HG03342 (cell line): ENCODE measurements around the gene NOS1AP.
"Not testable (repeated sequence)": the region's sequence is repeated elsewhere in the genome, so short reads cannot be mapped to it uniquely, and the experiment has no call there.

Source experiments
- ATAC-seq: cut with Tn5 transposase; IDR thresholded peaks from one replicate; pipeline ENCODE4 v1.9.1; 2021; ENCODE audit warnings: mild to moderate bottlenecking, moderate library complexity; ENCODE audit not compliant: unreplicated experiment

The NOS1AP gene

DNA sequence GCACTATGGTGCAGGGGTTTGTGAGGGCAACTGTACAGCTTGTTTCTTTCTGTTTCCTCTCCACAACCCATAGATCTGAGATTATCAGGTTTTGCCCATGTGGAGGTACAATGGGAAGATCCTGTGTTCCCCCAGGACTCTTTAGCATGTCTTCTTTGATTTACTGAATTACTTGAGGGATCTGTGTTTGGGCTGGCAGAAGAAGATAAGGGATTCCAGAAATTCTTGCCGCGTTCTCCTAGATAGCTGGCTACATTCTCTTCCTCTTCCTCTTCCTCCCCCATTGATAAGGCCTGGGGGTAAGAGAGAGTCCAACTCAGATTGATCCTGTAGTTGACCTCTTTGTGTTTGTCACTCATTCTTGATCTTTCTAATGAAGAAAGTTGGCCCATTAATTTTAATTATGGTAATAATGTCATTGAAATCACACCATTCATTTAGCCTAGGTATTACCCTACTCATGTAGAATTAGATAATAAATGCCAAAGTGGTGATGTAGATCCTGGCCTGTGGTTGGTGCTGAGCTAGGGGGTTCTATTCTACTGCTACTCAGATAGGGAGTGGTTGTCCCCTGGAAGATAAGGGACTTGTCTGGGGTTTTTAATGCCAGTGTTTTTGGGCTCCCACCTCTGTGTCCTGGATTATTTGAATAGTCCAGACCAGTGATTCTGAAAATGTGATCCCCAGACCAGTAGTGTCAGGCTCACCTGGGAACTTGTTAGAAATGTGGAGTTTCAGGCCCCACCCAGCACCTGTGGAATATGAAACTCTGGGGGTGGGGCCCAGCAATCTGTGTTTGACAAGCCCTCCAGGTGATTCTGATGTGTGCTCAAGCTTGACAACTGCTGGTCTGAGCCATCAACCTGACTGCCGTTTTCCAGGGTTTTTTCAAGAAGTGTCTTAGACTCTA, 122.2 kb downstream of the NOS1AP start:
- no peak for ATAC-seq

DNA sequence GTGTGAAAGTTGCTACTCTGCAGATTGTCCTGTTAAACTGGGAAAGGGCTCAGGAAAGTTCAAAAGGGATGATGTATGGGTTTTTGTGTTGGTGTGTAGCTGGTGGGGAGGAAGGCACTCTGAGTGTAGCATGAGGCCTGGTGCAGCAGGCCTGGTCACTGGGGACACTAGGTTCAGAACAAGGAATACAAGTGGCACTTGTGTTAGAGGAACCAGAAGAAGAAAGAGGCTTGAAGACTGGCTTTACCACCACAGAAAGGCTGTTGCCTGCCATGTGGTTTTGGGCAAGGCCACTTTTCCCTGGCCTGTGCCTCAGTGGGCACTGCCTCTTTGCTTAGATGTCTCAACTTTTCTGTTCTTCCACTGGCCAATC, 122.8 kb downstream of the NOS1AP start:
- no peak for ATAC-seq

- ATAC-seq, result no peak
Measured at GRCh38 chr1:162192763-162193162, 123.3 kb downstream of the NOS1AP start.

GRCh38 chr1:162193221-162193620, 123.7 kb downstream of the NOS1AP start:
- ATAC-seq, result no peak

GRCh38 chr1:162193815-162194214, 124.3 kb downstream of the NOS1AP start:
- no peak for ATAC-seq

DNA sequence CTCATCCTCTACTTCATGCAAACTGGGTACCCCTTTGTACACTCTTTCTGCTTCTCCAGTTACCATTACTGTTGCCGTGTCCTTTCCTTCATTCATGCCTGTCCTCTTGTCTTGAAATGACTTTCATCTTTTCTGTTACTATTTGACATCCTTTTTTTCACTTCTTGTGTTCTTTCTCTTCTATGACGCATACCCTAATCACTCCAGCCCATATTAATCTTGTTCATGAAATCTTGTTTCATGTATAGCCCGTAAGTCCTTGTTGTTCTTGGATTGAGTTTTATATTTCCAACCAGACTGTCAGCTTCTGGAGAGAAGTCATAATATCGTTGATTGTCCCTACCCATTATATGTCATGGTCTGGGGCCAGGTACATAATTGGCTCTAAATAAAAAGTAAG, 126.1 kb downstream of the NOS1AP start:
- no peak for ATAC-seq

- ATAC-seq, result no peak
Measured at GRCh38 chr1:162196387-162196786, 126.9 kb downstream of the NOS1AP start.

DNA sequence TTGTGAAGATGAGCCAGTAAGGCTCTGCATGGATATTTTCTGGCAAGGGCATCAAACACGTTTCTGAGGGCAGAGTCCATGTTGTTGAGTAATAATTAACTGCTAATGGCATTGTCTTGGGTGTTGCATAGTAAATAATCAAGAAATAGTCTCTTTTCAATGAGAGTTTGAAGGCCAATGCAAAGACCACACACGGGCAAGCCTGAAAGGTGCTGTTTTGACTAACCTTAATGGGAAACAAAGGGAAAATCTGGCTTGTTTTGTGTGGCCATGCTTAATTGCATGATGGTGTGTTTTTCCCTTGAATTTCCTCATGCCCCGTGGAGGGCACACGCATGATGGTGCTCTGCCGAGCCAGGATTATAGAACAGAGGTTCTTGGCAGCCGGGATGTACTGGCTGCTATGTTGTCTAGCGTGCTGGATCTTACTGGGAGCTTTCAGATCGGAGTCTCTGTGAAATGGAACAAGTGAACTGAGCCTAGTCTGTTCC, 127.6 kb downstream of the NOS1AP start:
- no peak for ATAC-seq

- no peak for ATAC-seq
Measured at GRCh38 chr1:162197615-162198421, 128.3 kb downstream of the NOS1AP start.

DNA sequence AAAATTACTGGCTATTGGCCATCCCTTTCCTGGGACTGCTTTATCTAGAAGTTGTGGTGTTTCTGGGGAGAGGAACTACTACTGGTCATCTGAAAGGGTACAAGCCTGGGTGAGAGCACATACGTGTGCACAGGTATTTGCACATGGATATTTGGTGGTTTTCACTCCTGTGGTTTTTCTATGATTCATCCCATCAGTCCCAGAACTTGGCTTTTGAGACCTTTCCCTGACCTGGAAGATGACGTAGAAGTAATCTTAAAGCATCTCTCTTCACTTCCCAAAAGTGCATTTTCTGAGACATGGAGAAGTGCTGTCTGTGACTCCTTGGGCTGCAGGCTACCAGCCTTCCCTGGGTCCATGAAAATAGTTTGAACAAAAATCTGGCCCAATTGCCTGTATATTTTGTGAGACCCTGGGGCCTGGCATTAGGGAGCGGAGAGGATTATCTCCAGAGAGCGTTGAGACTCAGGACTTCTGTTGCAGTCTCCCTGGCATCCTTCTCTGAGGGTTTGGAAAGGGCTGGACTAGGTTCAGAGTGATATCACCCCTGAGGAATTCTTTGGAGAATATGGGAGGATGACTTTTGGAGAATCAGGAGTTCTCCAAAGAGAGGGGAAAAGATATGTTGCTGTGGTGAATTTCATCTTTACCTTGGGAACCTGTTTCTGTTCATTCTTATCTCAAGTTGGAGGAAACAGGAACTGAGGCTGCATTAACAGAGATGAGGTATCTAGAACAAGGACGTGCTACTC, 130.8 kb downstream of the NOS1AP start:
- ATAC-seq, result no peak

- not testable (repeated sequence) for ATAC-seq
Measured at GRCh38 chr1:162201062-162201461, 131.6 kb downstream of the NOS1AP start.

DNA sequence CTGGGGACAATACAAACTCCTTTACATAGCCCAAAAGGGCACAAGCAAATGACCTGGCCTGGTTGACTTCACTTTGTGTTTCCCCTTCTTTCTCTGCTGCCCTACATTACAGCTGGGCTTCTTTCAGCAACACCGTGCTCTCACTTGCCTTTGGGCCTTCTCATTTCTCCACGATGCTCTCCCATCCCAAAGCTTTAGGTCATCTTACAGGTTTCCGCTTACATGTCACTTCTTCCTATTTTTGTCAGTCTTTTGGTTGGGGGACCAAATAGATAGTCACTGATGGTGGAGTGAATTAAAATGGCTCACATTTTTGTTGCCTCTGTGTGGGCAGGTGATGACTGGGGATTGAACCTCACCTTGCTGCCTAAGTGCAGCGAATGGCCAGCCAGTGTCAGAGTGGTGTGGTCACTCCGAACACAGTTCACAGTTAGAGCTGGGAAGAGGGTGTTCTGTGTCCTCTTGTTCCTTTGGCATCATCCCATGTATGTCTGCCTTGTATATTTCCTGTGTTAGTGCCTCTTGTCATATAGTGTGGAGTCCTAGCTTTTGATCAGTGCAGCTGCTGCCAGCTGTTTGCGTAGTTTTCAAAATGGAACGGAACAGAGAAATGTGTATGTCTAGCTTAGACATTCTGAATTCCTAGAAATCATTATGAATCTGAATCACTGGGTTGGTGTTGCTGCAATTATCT, 134.8 kb downstream of the NOS1AP start:
- ATAC-seq, result no peak

GRCh38 chr1:162204823-162205155, 135.3 kb downstream of the NOS1AP start:
- no peak for ATAC-seq

- ATAC-seq, result no peak
Measured at GRCh38 chr1:162206300-162206699, 136.8 kb downstream of the NOS1AP start.

- no peak for ATAC-seq
Measured at GRCh38 chr1:162206749-162207635, 137.5 kb downstream of the NOS1AP start.

DNA sequence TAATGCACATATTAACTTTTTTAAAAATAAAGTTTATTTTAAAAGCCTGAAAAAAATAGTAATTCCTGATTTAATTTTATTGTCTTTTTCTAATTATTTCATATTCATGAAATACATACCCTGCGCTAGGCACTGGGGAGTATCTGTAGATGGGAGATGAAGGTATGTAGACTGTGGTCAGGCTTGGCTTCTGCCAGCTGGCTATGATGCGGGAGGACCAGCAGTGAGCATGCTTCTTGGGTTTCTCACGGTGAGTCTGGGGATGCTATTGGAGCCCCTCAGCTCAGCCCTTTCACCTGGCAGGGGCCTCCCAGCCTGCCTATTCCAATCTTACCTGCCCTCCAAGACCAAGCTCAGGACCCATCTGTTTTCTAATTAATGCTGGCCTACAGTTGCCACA, 138.4 kb downstream of the NOS1AP start:
- ATAC-seq, result no peak

DNA sequence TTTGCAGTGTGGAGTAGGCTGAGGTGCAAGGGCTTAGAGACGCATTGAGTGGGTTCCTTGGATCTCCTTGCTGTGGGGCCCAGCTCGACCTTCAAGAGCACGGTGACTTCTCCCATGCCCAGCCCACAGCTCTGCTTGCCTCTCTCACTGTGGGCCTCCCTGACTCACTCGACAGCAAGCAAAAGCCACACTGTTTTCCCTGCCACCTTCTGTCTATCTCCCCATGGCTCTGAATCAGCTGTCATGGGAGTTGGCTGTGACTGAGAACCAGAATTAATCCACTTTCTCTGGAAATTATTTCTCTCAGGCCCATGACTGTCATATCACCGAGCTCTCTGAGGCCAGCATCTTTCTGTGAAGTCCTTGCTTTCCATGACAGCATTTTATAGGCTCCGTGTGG, 140.7 kb downstream of the NOS1AP start:
- no peak for ATAC-seq

GRCh38 chr1:162212713-162213112, 143.2 kb downstream of the NOS1AP start:
- ATAC-seq, result no peak

- ATAC-seq, result no peak
Measured at GRCh38 chr1:162213281-162213912, 143.9 kb downstream of the NOS1AP start.
